ENCODE data around the gene TRMT44.
"Not testable (repeated sequence)": the region's sequence is repeated elsewhere in the genome, so short reads cannot be mapped to it uniquely, and the experiment has no call there.

Gene TRMT44

GRCh38 chr4:8497762-8498161 lies 57.2 kb downstream of the TRMT44 start:
- DNase-seq = no peak

- no peak for DNase-seq
These were observed 60.4 kb downstream of the TRMT44 start for GRCh38 chr4:8500966-8501365.

- no peak for DNase-seq
These were observed 61.2 kb downstream of the TRMT44 start for GRCh38 chr4:8501781-8502180.

- DNase-seq = no peak
These were observed 61.8 kb downstream of the TRMT44 start for GRCh38 chr4:8502371-8502770.

GRCh38 chr4:8502836-8503585 lies 62.4 kb downstream of the TRMT44 start:
- DNase-seq = no peak

GRCh38 chr4:8503801-8504200 lies 63.2 kb downstream of the TRMT44 start:
- no peak for DNase-seq

- no peak for DNase-seq
These were observed 63.9 kb downstream of the TRMT44 start for GRCh38 chr4:8504279-8505007.

- DNase-seq = no peak
These were observed 64.7 kb downstream of the TRMT44 start for GRCh38 chr4:8505229-8505628.

- no peak for DNase-seq
These were observed 65.4 kb downstream of the TRMT44 start for GRCh38 chr4:8506006-8506372.

- no peak for DNase-seq
These were observed 66.0 kb downstream of the TRMT44 start for GRCh38 chr4:8506373-8507195.

GRCh38 chr4:8507196-8507570 lies 66.6 kb downstream of the TRMT44 start:
- DNase-seq = no peak

- DNase-seq = no peak
These were observed 67.0 kb downstream of the TRMT44 start for GRCh38 chr4:8507624-8508023.

GRCh38 chr4:8508266-8508665 lies 67.7 kb downstream of the TRMT44 start:
- no peak for DNase-seq

- no peak for DNase-seq
These were observed 68.2 kb downstream of the TRMT44 start for GRCh38 chr4:8508740-8509139.

GRCh38 chr4:8509311-8509950 lies 68.9 kb downstream of the TRMT44 start:
- no peak for DNase-seq

GRCh38 chr4:8510191-8510590 lies 69.6 kb downstream of the TRMT44 start:
- DNase-seq = no peak

GRCh38 chr4:8510611-8511285 lies 70.2 kb downstream of the TRMT44 start:
- DNase-seq = no peak

- no peak for DNase-seq
These were observed 71.9 kb downstream of the TRMT44 start for GRCh38 chr4:8512510-8512909.

GRCh38 chr4:8513080-8513479 lies 72.5 kb downstream of the TRMT44 start:
- DNase-seq = not testable (repeated sequence)

- DNase-seq = no peak
These were observed 73.4 kb downstream of the TRMT44 start for GRCh38 chr4:8513931-8514330.

- DNase-seq = no peak
These were observed 73.8 kb downstream of the TRMT44 start for GRCh38 chr4:8514391-8514790.

GRCh38 chr4:8515316-8516060 lies 74.9 kb downstream of the TRMT44 start:
- no peak for DNase-seq
